GM10266 (cell line): ENCODE data around the gene DISC1.
"Not testable (repeated sequence)": the region's sequence is repeated elsewhere in the genome, so short reads cannot be mapped to it uniquely, and the experiment has no call there.

ENCODE experiments used
- DNase-seq: peaks from one replicate; pipeline ENCODE4 v3.0.0; 2012; ENCODE audit errors: extremely low spot score
- TF ChIP-seq, protein P1 (sequence below): IDR thresholded peaks from 2 replicates; pipeline ENCODE4 v1.5.1; 2012; ENCODE audit warnings: mild to moderate bottlenecking, low read depth; ENCODE audit not compliant: control insufficient read depth, insufficient read depth; ENCODE audit errors: missing control alignments

The DISC1 gene

DNA sequence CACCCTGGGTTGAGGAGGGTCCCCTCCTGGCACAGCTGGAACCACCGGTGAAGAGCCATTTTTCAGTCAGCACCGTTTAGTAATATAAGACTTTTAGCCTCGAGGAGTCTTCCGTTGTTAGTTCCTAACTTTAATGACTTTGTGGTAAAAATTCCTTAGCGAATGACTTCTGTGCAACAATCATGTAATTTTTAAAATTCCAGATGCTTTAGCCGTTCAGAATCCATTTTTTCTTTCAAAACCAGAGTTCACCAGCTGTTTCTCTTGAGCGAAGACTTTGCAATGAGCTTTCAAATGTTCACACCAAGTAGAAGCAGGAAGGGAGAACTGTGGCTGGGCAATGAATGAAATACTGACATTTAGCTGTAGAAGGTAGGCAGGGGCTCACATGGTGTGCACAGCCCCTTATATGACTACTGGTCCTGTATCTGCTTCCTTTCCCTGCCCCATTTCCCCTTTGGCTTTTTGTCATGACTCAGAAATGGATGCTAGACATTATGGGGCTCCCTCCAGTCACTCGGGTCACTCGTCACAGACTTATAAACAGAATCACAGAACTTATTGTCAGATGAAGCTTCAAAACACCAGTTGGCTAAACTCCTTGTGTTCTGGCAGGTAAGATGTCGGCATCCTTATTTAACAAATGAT is 4.1 kb downstream of the DISC1 start:
- DNase-seq, result no peak
- TF ChIP-seq, protein P1, sequence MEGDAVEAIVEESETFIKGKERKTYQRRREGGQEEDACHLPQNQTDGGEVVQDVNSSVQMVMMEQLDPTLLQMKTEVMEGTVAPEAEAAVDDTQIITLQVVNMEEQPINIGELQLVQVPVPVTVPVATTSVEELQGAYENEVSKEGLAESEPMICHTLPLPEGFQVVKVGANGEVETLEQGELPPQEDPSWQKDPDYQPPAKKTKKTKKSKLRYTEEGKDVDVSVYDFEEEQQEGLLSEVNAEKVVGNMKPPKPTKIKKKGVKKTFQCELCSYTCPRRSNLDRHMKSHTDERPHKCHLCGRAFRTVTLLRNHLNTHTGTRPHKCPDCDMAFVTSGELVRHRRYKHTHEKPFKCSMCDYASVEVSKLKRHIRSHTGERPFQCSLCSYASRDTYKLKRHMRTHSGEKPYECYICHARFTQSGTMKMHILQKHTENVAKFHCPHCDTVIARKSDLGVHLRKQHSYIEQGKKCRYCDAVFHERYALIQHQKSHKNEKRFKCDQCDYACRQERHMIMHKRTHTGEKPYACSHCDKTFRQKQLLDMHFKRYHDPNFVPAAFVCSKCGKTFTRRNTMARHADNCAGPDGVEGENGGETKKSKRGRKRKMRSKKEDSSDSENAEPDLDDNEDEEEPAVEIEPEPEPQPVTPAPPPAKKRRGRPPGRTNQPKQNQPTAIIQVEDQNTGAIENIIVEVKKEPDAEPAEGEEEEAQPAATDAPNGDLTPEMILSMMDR, result no peak

DNA sequence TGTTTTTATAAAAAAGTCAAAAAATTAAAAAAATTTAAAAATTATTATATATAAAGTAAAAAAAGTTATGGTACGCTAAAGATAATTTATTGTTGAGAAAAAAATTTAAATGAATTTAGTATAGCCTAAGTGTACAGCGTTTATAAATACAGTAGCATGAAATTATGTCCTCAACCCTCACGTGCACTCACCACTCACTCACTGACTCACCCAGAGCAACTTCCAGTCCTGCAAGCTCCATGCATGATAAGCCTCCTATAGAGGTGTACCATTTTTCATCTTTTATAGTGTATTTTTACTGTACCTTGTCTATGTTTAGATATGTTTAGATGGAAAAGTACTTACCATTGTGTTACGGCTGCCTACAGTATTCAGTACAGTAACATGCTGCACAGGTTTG is 5.1 kb downstream of the DISC1 start:
- no peak for DNase-seq
- TF ChIP-seq, protein P1, result no peak

DNA sequence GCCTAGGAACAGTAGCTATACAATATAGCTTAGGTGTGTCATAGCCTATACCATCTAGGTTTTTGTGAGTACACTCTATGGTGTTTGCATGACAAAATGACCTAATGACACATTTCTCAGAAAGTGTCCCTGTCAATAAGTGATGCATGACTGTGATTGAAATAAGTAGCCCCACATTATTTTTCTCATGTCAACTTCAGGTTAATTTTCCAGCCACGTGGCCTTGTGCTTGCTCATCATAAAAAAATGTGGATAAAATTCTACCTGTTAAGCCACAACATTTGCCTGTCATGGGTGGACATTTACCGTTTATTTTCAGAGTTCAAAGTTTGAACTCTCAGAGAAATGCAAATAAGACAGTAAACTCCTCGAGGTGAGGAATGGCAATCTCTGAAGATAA is 5.5 kb downstream of the DISC1 start:
- no peak for DNase-seq
- TF ChIP-seq, protein P1, result no peak

DNA sequence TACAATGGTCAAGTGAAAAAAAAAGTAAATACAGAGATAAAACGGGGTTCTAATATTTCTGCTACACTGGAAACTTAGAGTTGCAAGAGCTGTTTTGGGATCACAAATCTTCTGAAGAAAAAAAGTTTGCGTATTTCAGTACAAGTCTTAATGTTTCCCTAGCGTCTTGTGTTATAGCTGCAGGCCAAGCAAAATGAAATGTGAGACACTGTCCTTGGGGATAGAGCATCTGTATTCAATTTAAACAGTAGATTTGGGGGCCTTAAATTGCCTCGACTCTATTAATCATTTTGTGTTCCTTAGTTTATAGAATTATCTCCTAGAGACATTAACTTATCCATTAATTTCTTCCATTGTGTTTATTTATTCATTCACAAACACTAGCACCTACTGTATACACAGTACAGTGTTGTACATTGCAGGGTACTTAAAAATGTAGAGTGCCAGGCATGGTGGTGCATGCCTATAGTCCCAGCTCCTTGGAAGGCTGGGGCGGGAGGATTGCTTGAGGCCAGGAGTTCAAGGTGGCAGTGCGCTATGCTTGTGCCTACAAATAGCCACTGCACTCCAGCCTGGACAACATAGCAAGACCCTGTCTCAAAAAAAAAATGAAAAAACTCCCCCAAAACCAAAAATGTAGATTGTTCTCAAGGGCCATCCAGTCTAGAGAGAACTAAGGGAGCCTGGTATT is 7.9 kb downstream of the DISC1 start:
- no peak for DNase-seq
- TF ChIP-seq, protein P1, result no peak

DNA sequence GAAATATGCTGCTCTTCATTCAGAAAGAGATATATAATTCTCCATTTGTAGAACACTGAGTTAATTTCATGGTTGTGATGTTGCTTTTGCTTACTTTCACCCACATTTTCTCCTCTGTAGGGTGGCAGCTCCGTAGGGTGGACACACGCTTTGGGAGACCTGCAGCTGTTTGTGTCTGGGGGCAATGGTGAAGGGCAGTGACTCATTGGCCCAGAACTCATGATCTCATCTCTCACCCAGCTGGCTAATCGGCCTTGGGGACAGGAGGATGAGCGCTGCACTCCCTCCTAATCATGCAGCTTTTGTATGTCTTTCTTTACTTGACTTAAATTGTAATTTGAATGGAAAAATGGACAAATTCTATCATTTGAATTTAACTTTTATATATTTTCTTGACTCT is 9.6 kb downstream of the DISC1 start:
- TF ChIP-seq, protein P1, result no peak
- no peak for DNase-seq

DNA sequence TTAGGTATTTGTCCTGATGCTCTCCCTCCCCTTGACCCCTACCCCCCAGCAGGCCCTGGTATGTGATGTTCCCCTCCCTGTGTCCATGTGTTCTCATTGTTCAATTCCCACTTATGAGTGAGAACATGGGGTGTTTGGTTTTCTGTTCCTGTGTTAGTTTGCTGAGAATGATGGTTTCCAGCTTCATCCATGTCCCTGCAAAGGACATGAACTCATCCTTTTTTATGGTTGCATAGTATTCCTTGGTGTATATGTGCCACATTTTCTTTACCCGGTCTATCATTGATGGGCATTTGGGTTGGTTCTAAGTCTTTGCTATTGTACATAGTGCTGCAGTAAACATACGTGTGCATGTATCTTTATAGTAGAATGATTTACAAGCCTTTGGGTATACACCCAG is 10.3 kb downstream of the DISC1 start:
- DNase-seq, result not testable (repeated sequence)

DNA sequence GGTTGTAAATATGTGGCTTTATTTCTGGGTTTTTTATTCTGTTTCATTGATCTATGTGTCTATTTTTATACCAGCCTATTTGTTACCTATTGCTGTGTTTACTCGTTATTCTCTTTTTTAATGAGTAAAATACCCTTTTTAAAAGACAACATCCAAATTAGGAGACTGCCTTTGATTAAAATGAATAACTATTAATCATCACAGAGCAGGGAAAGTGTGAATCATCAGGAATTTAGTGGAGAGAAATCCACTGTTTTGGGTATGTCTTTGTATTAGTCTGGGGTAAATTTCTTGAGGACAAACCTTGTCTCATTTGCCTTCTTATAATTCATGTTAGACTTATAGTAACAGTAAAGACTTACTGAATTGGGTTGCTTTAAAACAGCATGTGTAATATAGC is 12.1 kb downstream of the DISC1 start:
- TF ChIP-seq, protein P1, result no peak
- no peak for DNase-seq

DNA sequence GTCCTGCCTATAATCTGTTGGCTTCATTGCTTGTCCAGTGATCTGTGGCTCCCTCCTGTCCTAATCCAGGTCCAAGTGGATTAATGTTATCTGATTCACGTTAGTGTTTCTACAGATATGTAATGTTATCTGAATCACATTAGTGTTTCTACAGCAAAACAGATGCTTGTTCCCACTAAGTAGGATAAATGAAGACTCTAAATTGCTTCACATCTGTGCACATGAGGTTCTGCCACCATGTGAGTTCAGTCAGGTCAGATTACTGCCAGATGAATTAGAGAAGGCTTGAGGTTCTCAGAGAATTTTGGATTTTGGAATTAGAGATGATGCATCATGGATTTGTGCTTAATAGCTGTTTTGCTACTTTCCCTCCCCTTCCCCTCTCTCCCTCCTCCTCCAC is 13.2 kb downstream of the DISC1 start:
- no peak for DNase-seq
- TF ChIP-seq, protein P1, result no peak

DNA sequence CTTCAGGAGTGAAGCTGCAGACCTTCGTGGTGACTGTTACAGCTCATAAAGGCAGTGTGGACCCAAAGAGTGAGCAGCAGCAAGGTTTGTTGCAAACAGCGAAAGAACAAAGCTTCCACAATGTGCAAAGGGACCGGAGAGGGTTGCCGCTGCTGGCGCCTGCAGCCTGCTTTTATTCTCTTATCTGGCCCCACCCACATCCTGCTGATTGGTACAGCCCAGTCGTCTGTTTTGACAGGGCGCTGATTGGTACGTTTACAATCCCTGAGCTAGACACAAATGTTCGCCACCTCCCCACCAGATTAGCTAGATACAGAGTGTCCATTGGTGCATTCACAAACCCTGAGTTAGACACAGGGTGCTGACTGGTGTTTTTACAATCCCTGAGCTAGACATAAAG is 14.9 kb downstream of the DISC1 start:
- not testable (repeated sequence) for DNase-seq

DNA sequence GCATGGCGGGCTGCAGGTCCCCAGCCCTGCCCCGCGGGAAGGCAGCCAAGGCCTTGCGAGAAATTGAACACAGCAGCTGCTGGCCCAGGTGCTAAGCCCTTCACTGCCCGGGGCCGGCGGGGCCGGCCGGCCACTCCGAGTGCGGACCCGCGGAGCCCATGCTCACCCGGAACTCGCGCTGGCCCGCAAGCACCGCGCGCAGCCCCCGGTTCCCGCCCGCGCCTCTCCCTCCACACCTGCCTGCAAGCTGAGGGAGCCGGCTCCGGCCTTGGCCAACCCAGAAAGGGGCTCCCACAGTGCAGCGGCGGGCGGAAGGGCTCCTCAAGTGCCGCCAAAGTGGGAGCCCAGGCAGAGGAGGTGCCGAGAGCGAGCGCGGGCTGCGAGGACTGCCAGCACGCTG is 15.5 kb downstream of the DISC1 start:
- not testable (repeated sequence) for DNase-seq
